ENCODE measurements around the gene MYLIP. TPM values are rescaled to one million over a fixed set of nuclear protein-coding genes. Genes with fewer than 3 reads are reported as not detected.

MYLIP gene
- total RNA-seq, 1 donor from 2014 or later = 81.1 TPM

DNA sequence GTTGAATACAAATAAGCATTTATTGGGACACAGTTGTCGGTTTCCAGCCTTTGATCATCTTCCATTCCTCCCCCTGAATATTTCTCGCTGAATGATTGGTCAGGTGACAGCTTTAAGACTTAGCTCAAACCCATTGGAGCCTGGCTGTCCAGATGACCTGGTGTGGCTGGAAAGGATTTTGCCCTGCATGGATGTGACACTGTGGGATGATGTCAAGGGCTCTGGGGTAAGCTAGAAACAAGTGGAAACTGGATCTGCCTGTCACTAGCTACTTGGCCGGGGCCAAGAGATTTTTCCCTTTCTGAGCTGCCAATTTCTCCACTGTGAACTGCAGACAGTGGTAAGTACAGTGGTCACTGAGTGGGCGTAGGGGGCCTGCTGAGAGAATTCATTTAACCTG is 41.9 kb upstream of the MYLIP start:
- TF ChIP-seq, protein P1, sequence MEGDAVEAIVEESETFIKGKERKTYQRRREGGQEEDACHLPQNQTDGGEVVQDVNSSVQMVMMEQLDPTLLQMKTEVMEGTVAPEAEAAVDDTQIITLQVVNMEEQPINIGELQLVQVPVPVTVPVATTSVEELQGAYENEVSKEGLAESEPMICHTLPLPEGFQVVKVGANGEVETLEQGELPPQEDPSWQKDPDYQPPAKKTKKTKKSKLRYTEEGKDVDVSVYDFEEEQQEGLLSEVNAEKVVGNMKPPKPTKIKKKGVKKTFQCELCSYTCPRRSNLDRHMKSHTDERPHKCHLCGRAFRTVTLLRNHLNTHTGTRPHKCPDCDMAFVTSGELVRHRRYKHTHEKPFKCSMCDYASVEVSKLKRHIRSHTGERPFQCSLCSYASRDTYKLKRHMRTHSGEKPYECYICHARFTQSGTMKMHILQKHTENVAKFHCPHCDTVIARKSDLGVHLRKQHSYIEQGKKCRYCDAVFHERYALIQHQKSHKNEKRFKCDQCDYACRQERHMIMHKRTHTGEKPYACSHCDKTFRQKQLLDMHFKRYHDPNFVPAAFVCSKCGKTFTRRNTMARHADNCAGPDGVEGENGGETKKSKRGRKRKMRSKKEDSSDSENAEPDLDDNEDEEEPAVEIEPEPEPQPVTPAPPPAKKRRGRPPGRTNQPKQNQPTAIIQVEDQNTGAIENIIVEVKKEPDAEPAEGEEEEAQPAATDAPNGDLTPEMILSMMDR (IDR thresholded peaks at IDR 0.05; ENCODE audit: unreplicated experiment) = no peak
- Mint-ChIP-seq H3K36me3 (ENCODE audit: insufficient read depth) (no peaks in the 10 kb centered on the region), H3K27me3 (peaks cover 4% of the 10 kb centered on the region), H3K9me3 (ENCODE audit: low read depth) (peaks cover 4% of the 10 kb centered on the region), H3K4me1 (ENCODE audit: low read depth) (peaks cover 7% of the 10 kb centered on the region), H3K4me3 (ENCODE audit: low read depth) (no peak overlapping the region), H3K27ac (no peak overlapping the region)
- no peak for DNase-seq (ENCODE audit: low spot score, unreplicated experiment)

DNA sequence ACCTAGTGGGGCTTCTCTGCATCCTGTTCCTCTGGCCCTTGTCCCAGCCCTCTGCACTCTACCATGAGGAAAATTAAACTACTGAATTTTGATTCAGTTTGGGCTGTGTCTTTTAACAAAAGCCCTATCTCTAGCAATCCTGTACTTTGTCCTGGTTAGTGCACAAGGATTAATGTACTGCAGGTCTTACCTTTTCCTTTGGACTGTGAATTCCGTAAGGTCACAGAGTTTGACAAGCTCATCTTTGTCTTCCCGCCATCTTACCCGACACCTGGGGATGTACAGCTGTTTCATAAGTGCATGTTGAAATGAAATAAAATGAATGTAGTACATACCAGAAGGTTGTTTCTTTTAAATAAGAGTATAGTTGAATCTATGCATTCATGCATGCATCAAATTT is 41.5 kb upstream of the MYLIP start:
- H3K4me1 Mint-ChIP-seq (ENCODE audit: low read depth) = peaks cover 7% of the 10 kb centered on the region
- no peaks in the 10 kb centered on the region for H3K36me3 Mint-ChIP-seq (ENCODE audit: insufficient read depth)
- DNase-seq (ENCODE audit: low spot score, unreplicated experiment) = no peak
- TF ChIP-seq, protein P1 (IDR thresholded peaks at IDR 0.05; ENCODE audit: unreplicated experiment) = no peak
- H3K9me3 Mint-ChIP-seq (ENCODE audit: low read depth) = peaks cover 4% of the 10 kb centered on the region
- H3K27me3 Mint-ChIP-seq = peaks cover 4% of the 10 kb centered on the region
- H3K4me3 Mint-ChIP-seq (ENCODE audit: low read depth) = no peak overlapping the region
- no peak overlapping the region for H3K27ac Mint-ChIP-seq

DNA sequence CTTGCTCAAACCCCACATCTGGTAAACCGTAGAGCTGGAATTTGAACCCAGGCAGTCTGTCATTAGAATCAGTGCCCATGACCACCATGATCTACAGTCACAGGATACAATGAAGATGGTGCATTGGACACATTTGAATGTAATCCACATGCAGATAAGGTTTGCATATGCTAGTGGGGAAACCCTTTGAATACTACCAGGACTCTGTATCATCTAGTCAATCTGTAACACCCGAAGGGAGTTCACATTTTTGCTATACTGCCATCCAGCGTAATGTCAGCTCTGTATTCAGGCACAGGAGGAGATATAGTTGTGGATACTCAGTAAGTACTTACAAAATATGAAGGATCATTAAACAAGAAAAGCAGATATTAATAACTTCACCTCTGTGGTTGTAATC is 40.5 kb upstream of the MYLIP start:
- no peak overlapping the region for H3K27ac Mint-ChIP-seq
- DNase-seq (ENCODE audit: low spot score, unreplicated experiment) = no peak
- peaks cover 4% of the 10 kb centered on the region for H3K9me3 Mint-ChIP-seq (ENCODE audit: low read depth)
- TF ChIP-seq, protein P1 (IDR thresholded peaks at IDR 0.05; ENCODE audit: unreplicated experiment) = no peak
- no peaks in the 10 kb centered on the region for H3K36me3 Mint-ChIP-seq (ENCODE audit: insufficient read depth)
- H3K4me1 Mint-ChIP-seq (ENCODE audit: low read depth) = peaks cover 7% of the 10 kb centered on the region
- H3K4me3 Mint-ChIP-seq (ENCODE audit: low read depth) = no peak overlapping the region
- H3K27me3 Mint-ChIP-seq = peaks cover 4% of the 10 kb centered on the region

DNA sequence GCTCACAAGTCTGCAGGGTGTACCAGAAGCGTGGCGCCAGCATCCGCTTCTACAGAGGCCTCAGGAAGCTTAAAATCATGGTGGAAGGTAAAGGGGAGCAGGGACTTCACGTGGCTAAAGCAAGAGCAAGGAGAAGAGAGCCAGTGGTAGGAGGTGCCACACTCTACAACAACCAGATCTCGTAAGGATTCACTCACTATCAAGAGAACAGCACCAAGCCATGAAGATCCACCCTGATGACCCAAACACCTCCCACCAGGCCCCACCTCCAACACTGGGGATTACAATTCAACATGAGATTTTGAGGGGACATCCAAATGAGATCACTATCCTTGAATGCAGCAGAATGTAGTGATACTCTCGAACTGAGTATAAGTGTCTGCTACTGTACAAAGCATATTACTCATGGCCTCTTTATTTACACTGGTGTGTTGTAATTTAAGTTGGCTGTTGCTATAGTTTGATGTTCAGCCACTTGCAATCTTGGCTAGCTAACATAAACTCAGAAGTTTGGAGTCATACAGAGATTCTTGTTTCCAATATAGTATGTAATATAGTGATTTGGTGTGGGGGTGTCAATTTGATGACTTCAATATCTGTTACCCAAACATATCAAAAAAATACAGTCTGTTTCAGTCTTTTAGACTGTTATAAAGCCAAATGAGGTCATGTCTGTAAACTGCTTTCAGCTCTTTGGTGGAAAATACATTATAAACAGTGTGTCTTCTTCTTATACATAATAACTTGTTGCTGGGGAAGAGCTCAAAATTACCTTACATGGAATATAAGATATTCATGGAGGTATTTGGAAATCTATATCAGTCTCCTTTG is 39.4 kb upstream of the MYLIP start:
- Mint-ChIP-seq H3K9me3 (ENCODE audit: low read depth) (no peaks in the 10 kb centered on the region), H3K36me3 (ENCODE audit: insufficient read depth) (no peaks in the 10 kb centered on the region), H3K4me3 (ENCODE audit: low read depth) (no peak overlapping the region), H3K4me1 (ENCODE audit: low read depth) (peaks cover 7% of the 10 kb centered on the region), H3K27ac (no peak overlapping the region), H3K27me3 (no peaks in the 10 kb centered on the region)
- no peak for DNase-seq (ENCODE audit: low spot score, unreplicated experiment)
- TF ChIP-seq, protein P1 (IDR thresholded peaks at IDR 0.05; ENCODE audit: unreplicated experiment) = no peak

DNA sequence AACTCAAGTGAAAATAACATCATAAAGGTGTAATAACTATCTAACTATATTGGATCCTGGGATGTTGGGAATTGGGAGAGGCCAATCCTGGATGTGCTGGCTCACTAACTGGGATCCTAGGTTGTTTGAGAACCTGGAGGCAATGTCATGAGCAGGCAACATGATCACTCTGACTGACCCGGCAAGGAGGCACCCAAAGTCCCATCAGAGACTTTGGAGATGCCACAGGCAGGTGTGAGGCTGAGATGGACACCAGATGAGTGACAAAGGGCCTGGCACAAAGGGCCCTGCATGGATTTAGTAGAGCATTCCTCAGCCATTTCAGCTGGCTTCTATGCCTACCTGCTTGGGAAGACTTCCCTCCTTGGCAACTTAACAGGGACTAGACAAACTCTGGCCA is 38.4 kb upstream of the MYLIP start:
- no peak overlapping the region for H3K27ac Mint-ChIP-seq
- no peaks in the 10 kb centered on the region for H3K36me3 Mint-ChIP-seq (ENCODE audit: insufficient read depth)
- H3K4me1 Mint-ChIP-seq (ENCODE audit: low read depth) = peaks cover 7% of the 10 kb centered on the region
- H3K9me3 Mint-ChIP-seq (ENCODE audit: low read depth) = no peaks in the 10 kb centered on the region
- H3K4me3 Mint-ChIP-seq (ENCODE audit: low read depth) = no peak overlapping the region
- TF ChIP-seq, protein P1 (IDR thresholded peaks at IDR 0.05; ENCODE audit: unreplicated experiment) = no peak
- no peaks in the 10 kb centered on the region for H3K27me3 Mint-ChIP-seq
- no peak for DNase-seq (ENCODE audit: low spot score, unreplicated experiment)
